Middle frontal gyrus (tissue), 1 donor: Measurements from ENCODE around the gene HTR3B.
"Not testable (repeated sequence)": the region's sequence is repeated elsewhere in the genome, so short reads cannot be mapped to it uniquely, and the experiment has no call there.

ENCODE experiments used
- DNase-seq: peaks from one replicate; pipeline ENCODE4 v3.0.0-alpha.2; 2015; ENCODE audit warnings: low spot score; ENCODE audit errors: extremely low spot score

HTR3B gene

DNA sequence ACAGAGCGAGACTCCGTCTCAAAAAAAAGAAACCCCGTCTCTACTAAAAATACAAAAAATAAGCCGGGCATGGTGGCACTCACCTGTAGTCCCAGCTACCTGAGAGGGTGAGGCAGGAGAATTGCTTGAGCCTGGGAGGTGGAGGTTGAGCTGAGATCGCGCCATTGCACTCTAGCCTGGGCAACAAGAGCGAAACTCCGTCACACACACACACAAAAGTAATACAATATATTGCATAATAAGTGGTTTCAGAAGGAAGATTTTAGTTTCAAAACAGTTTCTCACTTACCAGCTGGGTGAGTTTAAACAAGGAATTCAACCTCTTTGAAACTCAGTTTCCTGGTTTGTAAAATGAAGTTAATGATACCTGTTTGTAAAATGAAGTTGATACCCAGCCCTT lies 37.7 kb downstream of the HTR3B start:
- DNase-seq: no peak

DNA sequence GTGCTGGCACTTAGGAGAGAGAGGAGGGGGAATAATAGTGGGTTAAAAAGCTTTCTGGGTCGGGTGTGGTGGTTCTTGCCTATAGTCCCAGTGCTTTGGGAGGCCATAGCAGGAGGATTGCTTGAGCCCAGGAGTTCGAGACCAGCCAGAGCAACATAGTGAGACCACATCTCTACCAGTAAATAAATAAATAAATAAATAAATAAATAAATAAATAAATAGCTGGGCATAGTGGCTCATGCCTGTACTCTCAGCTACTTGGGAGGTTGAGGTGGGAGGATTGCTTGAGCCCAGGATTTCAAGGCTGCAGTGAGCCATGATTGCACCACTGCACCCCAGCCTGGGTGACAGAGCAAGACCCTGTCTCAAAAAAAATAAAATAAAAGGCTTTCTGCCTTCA lies 41.6 kb downstream of the HTR3B start:
- not testable (repeated sequence) for DNase-seq

DNA sequence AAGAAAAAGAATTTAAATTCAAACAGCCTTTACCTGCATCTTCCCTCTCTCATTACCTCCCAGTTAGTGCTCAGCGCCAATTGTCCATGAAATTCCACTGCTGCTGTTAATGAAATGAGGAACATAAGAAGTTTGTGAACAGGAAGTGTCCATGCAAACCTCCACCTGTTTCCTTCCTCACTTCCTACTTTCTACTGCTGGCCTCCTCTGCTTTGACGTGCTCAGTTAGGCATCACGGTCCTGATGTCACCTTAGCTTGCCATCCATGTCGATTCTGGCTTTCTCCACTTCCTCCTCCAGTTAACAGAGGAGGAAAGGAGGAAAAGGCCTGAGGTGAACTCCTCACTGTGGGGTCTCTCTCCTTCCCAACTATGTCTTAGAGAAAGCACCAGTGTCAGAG lies 43.4 kb downstream of the HTR3B start:
- no peak for DNase-seq

DNA sequence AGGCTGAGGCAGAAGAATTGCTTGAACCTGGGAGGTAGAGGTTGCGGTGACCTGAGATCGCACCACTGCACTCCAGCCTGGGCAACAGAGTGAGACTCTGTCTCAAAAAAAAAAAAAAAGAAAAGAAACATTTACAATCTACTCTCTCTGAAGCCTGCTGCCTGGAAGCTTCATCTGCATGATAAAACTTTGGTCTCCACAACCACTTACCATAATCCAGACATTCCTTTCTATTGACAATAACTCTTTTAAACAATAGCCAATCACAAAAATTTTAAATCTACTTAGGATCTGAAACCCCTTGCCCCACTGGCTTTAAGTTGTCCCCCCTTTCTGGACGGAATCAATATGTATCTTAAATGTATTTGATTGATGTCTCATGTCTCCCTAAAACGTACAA lies 45.3 kb downstream of the HTR3B start:
- no peak for DNase-seq

DNA sequence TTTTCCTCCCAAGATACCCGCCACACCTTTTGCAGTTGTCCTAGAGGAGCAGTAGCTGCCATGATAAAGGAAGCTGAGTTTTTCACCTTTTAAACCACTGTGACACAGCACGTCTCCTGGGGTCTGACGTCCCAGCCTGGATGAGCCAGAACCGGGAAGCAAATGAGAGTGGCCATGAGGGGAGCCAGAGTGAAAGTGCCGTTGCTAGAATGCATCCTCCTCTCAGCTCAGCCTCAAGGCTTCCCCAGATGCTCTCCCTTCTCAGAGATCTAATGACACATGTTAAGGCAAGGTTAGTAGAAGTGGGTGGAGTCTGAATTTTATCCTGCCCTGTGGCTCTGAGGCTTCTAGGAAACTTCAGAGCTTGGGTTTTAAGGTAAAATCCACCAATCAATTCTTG lies 46.9 kb downstream of the HTR3B start:
- no peak for DNase-seq

DNA sequence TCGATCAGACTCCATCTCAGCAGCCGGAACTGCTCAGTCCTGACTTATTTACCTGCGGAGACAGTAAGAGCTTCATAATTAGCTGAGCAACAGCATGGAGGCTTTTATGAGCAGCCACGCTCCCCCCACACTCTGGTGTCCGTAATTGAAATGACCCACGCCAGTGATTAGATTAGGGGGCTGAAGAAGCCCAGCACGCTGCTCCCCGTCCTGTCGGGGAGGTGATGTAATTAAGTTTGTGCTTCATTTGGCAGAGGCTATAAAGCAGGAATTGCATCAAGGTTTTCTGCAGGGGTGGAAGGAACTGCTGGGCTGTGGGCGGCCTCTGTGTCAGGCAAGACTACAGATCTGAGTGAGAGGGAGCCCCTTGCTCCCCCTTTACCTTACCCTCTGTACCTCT lies 47.5 kb downstream of the HTR3B start:
- no peak for DNase-seq

DNA sequence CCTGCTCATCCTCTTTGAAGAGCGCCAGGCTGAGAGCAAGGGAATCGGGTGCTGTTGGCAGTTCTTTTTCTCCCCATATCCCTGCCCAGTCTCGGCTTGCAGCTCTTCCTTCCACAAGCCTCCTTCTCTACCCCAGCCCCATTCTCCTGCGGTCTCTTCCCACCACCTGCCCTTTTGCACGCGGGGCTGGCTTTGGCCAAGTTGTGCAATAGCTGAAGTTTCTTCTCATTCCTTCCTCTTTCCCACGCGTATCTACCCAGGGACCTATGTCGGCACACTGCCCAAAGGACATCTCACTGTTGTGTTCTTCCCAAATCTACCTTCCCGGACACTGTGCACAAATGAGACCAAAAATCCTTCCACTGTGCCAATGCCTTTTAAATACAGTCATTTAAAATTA lies 48.0 kb downstream of the HTR3B start:
- DNase-seq: no peak

DNA sequence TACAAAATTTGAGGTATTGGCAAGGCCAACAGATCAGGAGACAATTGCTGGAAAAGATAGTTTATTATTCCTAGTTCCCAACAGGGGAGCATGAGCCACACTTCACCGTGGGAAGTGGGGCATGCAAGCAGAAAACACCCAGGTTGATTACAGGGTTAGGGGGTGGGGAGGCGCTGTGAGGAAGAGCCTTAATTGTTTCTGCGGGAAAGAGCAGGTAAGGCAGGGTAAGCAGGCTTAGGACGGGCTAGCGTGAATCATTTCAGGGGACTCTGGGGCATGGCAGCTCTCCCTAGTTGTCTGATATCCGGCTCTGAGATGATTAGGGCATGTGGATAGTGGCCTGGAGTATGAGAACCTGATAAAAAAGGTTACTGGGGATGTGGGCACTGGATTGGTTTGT lies 49.6 kb downstream of the HTR3B start:
- no peak for DNase-seq

DNA sequence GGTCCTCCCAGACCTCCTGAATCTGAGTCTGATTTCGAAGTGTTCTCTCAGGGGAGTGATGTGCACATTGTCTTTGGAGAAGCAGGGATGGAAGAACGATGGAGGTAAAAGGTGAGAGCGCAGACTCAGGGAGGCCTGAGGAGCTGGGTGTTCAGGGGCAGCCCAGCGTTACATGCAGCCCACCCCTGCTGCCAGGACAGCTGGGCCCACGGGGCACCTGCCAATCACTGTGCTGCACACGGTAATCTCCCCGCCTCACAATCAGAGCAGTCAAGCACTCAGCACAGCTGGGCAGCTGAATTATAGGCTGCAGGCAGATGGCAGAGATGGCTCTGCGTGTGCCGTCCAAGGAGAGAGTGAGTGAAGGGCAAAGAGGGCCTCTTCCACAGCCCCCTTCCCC lies 52.4 kb downstream of the HTR3B start:
- no peak for DNase-seq

DNA sequence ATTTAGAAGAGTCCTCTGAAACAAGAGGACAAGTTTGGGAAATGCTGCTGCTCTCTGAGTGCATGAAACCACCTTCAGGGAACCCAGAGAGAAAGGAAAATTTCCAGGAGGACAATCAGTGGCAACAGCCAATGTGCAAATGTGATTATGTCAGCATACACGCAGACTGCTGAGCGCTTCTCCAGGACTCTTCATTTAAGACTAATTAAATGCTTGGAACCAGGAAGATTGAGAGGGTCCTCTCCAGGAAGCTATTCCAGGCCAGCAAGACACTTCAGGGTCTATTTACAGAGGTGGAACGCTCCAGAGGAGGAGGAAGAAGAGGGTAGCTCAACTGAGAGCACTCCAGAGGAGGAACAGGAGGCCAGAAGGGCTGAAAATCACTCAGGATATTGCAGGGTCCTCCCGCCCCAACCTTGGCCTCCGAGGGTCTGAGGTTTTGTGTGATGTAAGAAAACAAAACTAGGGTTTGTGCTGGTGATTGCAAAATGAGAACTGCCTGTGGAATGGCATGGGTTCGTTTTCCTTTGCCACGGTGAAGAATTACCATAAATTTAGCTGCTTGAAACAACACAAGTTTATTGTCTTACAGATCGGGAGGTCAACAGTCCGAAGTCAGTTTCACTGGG lies 56.2 kb downstream of the HTR3B start:
- DNase-seq: no peak

DNA sequence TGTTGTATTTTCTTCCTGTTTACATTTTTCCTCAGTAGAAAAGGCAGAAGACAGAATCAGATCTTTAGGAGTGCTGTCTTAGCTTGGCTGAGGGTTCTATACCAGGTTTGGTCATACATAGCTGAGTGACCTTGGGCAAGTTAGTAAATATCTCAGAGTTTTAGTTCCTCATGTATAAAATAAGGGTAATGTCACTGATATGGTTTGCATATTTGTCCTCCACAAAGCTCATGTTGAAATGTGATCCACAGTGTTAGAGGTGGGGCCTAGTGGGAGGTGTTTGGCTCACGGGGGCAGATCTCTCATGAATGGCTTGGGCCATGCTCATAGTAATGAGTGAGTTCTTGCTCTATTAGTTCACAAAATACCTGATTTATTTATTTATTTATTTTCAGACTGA lies 62.8 kb downstream of the HTR3B start:
- no peak for DNase-seq

DNA sequence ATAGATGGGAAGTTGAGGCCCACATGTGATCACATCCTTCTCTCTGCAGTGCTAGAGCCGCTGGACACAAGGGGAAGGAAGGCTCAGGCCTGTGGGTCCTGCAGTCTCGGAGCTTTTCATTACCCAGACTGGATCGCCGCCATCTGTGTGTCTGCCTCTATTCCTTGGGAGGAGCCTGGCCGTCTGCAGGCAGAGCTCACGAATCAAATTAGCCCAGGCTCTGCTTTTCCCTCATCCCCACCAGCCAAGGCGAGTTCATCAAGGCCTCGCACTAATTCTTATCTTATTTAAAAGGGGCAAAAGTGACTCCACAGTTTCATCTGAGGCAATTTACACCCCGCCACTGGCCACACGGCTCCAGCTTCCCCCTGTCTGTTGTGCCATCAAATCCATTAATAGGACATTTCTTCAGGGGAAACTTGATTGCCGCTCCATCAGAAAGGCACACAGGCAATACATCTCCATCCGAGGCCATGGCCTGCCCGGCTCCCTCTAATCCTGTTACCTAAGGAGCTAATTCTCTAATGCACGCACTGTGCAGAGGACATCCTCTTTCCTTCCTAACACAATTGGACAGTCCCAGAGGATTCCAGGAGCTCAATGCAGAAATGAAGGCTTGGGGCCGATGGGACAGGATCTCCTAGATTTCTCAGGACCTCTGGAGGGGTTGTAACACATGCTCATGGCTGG lies 67.1 kb downstream of the HTR3B start:
- DNase-seq: no peak

DNA sequence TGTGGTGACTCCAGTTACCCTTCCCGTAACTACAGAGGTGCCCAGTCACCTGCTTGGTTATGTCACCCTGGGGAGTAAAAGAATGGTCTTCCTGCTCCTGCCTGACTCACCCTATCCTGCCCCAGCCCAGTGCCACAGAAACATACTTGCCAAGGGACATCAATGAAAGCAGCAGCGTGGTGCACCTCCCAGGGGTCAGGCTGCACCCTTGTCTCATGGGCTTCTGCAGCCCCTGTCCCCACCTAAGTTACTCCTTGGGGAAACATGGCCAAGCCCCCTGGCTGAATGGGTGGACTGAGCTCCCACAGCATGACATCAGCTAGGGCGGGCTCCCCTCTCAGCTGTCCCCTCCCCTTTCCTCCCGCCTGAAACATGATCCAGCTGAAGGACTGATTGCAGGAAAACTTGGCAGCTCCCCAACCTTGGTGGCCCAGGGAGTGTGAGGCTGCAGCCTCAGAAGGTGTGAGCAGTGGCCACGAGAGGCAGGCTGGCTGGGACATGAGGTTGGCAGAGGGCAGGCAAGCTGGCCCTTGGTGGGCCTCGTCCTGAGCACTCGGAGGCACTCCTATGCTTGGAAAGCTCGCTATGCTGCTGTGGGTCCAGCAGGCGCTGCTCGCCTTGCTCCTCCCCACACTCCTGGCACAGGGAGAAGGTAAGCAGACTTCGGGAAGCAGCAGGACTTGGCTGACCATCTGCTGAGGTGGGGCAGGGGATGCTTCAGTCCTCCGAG lies 70.3 kb downstream of the HTR3B start, which contains the start of gene HTR3A:
Gene HTR3A (plus strand): TSS at position 368 of the 730 bp plus-strand sequence. CDS start 218 bp downstream, at position 586.
- DNase-seq: no peak

DNA sequence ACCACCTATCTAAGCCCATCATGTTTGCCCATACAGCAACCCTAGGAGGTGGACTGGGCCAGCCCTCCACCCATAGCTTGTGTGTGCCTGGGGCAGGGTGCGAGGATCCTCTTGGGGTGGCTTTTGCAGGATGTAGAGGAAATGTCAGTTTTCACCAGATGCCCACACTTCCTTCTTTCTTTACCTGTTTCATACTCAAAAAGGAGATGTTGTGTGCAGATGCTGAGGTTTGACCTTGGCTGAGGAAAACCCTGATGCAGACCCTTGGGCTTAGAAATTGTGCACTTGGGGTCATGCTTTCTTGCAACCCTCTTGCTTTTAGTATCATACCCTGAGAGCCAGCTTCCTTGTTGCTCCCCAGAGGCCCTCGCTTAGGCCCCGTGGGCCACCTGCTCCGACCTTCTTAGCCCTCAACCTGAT lies 72.5 kb downstream of the HTR3B start:
- no peak for DNase-seq

DNA sequence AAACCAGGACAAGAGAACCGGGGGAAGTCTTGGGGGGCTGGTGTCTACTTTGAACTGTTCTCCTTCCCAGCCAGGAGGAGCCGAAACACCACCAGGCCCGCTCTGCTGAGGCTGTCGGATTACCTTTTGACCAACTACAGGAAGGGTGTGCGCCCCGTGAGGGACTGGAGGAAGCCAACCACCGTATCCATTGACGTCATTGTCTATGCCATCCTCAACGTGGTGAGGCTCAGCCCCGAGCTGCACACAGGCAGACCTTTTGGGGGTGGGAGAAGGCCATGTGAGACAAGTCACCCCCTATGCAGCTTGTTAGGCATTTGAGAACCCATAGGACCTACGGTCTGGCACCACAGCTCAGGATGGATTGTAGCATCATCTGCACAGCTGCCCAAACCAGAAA lies 73.1 kb downstream of the HTR3B start:
- no peak for DNase-seq

DNA sequence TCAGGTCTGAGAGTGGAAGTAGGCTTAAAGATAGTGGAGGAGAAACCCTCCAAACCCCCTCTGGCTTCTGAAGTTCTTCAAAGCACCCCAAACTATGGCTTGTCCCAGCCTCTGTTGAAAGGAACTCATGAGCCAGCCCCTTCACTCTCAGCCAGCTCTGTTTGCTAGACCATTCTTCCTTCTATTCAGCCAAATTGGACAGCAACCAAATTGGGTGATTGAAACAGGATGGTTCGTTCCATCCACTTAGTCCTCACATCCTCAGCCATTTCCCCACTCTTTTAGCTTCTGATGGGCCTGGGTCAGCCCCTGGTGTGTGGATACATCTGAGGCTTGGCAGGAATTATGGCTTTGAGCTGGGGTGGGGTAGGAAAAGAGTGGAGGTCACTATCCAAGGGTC lies 74.8 kb downstream of the HTR3B start:
- no peak for DNase-seq

DNA sequence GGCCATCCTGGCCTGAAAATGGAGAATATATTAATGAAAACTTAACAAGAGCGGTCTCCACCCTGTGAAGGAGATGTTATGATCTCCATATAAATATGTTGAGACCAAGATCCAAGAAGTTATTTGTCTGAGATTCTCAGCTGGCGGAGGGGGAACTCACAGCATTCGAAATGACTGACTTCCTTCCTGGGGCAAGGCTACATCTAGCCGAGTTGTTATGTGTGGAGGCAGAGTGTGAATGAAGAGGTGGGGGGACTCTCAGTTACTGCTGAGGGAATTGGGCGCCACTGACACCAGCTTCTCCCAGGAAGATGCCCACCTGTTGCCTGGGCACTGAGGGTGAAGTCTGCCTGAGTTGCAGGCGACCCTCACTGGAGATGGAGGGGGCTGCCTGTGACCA lies 76.2 kb downstream of the HTR3B start:
- DNase-seq: no peak

DNA sequence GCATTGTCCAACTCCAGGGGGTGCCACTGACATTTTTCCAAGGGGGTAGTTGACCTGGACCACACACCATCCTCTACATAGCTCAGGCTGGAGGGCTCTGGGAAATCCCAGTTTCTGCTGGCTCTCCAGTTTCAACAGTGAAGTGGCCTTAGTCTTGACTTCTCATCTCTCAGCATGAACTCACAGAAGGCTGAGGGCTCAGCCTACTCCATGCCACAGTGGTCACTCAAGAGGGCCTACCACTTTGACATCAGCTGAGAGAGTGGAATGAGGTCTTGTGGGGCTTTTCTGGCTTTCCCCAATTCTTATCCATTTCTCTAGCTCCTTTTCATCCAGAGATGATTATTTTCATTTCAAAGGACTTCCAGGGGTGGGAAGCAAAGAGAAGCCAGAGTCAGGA lies 77.7 kb downstream of the HTR3B start:
- DNase-seq: no peak

DNA sequence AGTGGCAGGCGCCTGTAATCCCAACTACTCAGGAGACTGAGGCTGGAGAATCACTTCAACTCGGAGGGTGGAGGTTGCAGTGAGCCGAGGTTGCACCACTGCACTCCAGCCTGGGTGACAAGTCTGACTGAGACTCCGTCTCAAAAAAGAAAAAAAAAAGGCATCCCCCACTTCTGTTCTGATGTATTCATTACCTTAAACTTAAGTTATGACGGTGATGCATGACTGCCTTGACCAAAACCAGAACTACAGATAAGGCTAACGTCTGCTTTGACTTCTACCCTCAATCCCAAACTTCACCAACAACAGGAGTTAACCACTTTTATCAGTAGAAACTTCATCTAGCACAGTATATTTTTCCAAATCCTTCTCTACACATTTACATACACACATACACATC lies 80.2 kb downstream of the HTR3B start:
- no peak for DNase-seq

DNA sequence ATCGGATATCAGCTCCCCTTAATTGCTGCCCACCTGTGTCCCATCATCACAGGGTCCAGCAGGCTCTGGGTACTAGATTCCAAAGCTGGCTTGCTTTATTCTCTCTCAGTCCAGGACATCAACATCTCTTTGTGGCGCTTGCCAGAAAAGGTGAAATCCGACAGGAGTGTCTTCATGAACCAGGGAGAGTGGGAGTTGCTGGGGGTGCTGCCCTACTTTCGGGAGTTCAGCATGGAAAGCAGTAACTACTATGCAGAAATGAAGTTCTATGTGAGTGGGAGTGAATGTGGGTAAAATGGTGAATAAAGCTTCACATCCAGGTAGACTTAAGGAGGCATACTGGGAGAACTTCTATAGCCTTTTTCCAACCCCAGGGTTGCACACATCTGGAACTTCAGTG lies 81.3 kb downstream of the HTR3B start:
- no peak for DNase-seq

DNA sequence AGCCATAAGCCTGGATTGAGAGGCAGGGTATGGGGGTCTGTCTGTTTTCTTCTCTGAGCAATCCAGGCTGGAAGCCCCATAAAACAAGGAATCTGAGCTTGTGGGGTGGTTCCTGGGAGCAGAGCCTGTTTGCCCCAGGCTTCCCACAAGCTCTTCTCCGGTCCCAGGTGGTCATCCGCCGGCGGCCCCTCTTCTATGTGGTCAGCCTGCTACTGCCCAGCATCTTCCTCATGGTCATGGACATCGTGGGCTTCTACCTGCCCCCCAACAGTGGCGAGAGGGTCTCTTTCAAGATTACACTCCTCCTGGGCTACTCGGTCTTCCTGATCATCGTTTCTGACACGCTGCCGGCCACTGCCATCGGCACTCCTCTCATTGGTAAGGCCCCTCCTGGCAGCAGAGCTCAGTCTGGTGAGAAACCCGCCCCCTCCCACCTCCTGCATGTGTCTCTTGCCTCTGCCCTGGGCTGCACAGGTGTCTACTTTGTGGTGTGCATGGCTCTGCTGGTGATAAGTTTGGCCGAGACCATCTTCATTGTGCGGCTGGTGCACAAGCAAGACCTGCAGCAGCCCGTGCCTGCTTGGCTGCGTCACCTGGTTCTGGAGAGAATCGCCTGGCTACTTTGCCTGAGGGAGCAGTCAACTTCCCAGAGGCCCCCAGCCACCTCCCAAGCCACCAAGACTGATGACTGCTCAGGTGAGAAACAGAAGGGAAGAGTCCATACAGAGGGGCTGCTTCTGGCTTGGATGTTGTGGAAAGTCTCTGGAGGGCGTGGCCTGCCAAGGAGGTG lies 82.0 kb downstream of the HTR3B start:
- DNase-seq: no peak

DNA sequence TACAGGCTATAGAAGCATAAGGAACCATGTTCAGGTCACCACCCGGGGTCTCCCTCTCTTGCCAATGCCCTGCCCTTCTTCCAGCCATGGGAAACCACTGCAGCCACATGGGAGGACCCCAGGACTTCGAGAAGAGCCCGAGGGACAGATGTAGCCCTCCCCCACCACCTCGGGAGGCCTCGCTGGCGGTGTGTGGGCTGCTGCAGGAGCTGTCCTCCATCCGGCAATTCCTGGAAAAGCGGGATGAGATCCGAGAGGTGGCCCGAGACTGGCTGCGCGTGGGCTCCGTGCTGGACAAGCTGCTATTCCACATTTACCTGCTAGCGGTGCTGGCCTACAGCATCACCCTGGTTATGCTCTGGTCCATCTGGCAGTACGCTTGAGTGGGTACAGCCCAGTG lies 84.8 kb downstream of the HTR3B start:
- no peak for DNase-seq
